Motor neuron (in vitro differentiated cells): ENCODE measurements around the gene VWA1. TPM values are rescaled to one million over a fixed set of nuclear protein-coding genes. Genes with fewer than 3 reads are reported as not detected.
"Not testable (repeated sequence)": the region's sequence is repeated elsewhere in the genome, so short reads cannot be mapped to it uniquely, and the experiment has no call there.

Experiments
- ATAC-seq, 8 experiments: fragments of 200-7000 bp; cut with Tn5 transposase; replicated peaks in 6 of 8; 2 replicates each; pipeline ENCODE4 v1.8.0; 2021; ENCODE audit warnings: mild to moderate bottlenecking in 8 of 8, moderate library complexity in 8 of 8
- H3K27ac ChIP-seq, 2 donors: fragments of 250-450 bp; sonication (Bioruptor Pico); 2 replicates each; pipeline ENCODE4 v1.9.0; 2021; ENCODE audit warnings: antibody characterized with exemption in 2 of 2, mild to moderate bottlenecking in 2 of 2, moderate library complexity in 1 of 2
- H3K4me1 ChIP-seq, 2 donors: fragments of 250-450 bp; sonication (Bioruptor Pico); replicated peaks in 1 of 2; 2 replicates each; pipeline ENCODE4 v1.6.1; 2021; ENCODE audit warnings: antibody characterized with exemption in 2 of 2, mild to moderate bottlenecking in 2 of 2, moderate library complexity in 1 of 2
- H3K4me3 ChIP-seq, 5 donors: fragments of 250-450 bp; sonication (Bioruptor Pico); 2 replicates each; pipeline ENCODE4 v1.9.0; 2021; ENCODE audit warnings: antibody characterized with exemption in 5 of 5, mild to moderate bottlenecking in 5 of 5, moderate library complexity in 4 of 5
- WGBS, 10 experiments: fragments of 450-650 bp; shearing (Covaris generic); methylation state at CpG; one replicate each; pipeline ENCODE4 v1.0.0; 2022; 5-methylcytosine and 5-hydroxymethylcytosine counted together
- in situ Hi-C, 9 experiments: fragments of 400-800 bp; cut with MboI; loops; one replicate each; pipeline ENCODE4 v1.15.0; 2021; ENCODE audit warnings: low sequenced_read_pairs in 9 of 9, low pct_unique_long_range_greater_than_20kb in 2 of 9; ENCODE audit not compliant: unreplicated experiment in 9 of 9
- total RNA-seq, 8 experiments: library from RNA; unstranded; fragments of 300-600 nt; gene quantifications; 2 replicates each; pipeline versions ENCODE4 v1.2.3 to v1.2.4, GENCODE V29; 2022

VWA1 gene
- total RNA-seq, 8 experiments from 2014 or later, result 0.51 to 19.5 (median 5.8) TPM

DNA sequence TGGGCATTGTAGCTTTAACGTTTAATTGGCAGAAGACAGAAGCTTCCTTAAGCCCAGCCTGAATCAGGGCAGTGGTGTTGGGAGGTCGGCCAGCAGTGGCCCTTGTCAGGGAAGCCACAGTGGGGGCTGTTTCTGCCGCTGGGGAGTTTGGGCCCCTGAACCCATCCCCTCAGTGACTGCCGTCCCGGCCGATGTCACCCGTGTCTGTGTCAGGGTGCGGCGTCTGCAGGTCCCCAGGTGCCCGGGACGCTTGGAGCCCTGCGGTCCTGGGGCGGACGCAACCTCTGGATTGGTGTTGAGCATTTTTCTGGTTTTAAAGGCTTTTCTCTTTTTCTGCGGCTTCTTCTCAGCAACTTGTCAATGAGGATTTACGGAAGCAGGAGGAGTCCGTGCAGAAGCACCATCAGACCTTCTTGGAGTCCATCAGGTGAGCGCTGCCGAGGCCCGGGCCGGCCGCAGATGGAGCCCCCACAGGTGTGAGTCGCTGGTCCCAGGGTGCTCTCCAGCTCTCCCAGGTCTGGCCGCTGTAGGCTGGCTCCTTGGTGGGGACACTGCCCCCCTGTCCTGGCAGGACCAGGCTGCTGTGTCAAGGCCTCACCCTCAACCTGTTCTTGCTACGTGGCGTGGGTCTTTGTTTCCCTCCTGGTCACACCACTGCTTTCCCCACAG, 16.3 kb downstream of the VWA1 start:
- ATAC-seq, result no peak
- in situ Hi-C loops, result no loop called here

DNA sequence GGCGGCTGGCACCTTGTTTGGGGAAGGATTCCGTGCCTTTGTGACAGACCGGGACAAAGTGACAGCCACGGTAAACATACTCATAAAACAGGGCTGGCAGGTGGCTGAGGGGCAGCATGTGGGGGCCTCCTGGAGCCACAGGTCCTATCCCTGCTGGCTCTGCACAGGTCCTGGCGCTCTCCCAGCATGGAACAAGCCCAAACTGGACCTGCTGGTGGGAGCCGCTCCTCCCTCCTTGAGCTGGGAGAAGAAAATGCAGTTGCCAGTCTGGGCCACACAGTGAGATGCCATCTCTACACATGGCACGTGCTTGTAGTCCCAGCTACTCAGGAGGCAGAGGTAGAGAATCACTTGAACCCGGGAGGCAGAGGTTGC, 16.9 kb downstream of the VWA1 start:
- H3K4me3 ChIP-seq, H3K27ac ChIP-seq, ATAC-seq, in situ Hi-C loops, H3K4me1 ChIP-seq: not testable (repeated sequence)
- WGBS, 10 experiments, result 40 to 100% (median 63%) methylated on average over 1 to 5 of the region's 8 CpGs; no CpG with 5 or more reads in 4 of the 10 experiments

More for the DNA sequence above, 16.3 kb downstream of the VWA1 start:
- Histone ChIP-seq H3K4me3 (no peak overlapping the region), H3K4me1 (no peaks in the 10 kb centered on the region), H3K27ac (no peak overlapping the region)
- 40 to 96% (median 91%) methylated on average over 2 to 12 of the region's 26 CpGs; no CpG with 5 or more reads in 4 of the 10 experiments for WGBS, 10 experiments

DNA sequence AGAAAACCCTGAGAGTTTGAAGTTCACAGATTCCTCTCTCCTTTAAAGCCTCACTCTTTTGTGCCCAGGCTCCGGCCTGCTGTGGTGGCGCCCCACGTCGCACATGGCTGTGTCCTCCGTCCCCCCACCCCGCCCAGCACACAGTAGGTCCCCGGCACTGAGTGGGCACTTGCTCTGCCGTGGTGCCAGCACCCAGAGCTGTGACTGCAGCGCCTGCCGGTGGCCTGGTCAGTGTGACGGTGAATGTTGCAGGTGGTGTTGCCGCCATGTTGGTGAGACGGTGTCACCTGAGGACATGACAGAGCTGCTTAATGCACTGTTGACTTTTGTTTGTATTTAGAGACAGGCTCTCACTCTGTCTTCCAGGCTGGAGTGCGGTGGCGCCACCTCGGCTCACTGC, 17.4 kb downstream of the VWA1 start:
- WGBS, 10 experiments, result 68 to 100% (median 95%) methylated on average over 1 to 7 of the region's 16 CpGs; no CpG with 5 or more reads in 4 of the 10 experiments
- Histone ChIP-seq H3K27ac (no peak overlapping the region), H3K4me1 (no peaks in the 10 kb centered on the region), H3K4me3 (no peak overlapping the region)
- ATAC-seq, result no peak
- in situ Hi-C loops, result no loop called here

DNA sequence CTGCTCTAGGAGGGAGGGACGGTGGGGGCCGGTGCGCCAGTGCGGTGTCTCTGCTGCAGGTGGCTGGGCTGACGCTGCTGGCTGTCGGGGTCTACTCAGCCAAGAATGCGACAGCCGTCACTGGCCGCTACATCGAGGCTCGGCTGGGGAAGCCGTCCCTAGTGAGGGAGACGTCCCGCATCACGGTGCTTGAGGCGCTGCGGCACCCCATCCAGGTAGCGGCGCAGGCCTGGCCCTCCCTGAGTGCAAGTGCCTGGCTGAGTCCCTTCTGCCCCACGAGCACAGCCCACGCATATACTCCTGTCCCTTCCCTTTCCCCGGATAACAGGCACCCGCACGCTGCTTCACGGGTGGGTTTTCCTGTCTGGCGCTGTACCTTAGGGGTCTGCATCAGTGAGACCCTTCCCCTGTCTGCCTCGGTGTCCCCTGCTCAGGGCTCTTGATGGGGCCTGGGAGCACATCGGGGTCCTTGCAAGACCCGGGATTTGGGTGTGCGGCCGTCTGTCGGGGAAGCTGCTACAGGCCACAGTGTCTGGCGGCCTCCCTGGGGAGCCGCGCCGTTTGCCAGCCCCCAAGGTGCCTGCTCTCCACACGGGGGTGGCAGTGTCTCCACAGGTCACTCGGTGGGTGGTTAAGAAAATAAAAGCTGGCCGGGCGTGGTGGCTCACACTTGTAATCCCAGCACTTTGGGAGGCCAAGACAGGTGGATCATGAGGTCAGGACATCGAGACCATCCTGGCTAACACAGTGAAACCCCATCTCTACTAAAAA, 19.0 kb downstream of the VWA1 start:
- ATAC-seq, in situ Hi-C loops, H3K4me3 ChIP-seq, H3K27ac ChIP-seq, H3K4me1 ChIP-seq: not testable (repeated sequence)
- WGBS, 10 experiments, result 77 to 100% (median 100%) methylated on average over 1 to 4 of the region's 41 CpGs; no CpG with 5 or more reads in 6 of the 10 experiments

DNA sequence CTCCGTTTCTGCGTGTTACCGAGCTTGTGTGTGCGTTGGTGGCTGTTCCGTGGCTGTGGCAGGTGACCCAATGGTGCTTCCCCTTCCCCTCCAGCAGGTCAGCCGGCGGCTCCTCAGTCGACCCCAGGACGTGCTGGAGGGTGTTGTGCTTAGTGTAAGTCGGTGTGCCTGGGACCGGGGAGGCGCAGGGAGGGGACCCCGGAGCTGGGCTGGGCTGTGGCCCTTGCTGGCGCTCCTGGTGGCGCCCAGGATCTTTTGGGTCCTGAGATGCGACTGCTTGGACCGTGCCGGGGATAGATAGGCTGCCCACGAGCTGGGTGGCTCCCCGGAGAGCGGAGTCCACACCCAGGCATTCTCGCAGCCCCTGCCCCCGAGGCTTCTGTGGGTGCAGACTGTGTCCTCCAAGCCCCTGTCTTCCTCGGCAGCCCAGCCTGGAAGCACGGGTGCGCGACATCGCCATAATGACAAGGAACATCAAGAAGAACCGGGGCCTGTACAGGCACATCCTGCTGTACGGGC, 19.9 kb downstream of the VWA1 start:
- H3K27ac ChIP-seq, result no peak overlapping the region
- no peak overlapping the region for H3K4me3 ChIP-seq
- 85 to 100% (median 90%) methylated on average over 1 to 9 of the region's 30 CpGs; no CpG with 5 or more reads in 7 of the 10 experiments for WGBS, 10 experiments
- in situ Hi-C loops, result no loop called here
- ATAC-seq, result peak in 1 of 8 experiments; percentile 6
- H3K4me1 ChIP-seq, result no peaks in the 10 kb centered on the region

DNA sequence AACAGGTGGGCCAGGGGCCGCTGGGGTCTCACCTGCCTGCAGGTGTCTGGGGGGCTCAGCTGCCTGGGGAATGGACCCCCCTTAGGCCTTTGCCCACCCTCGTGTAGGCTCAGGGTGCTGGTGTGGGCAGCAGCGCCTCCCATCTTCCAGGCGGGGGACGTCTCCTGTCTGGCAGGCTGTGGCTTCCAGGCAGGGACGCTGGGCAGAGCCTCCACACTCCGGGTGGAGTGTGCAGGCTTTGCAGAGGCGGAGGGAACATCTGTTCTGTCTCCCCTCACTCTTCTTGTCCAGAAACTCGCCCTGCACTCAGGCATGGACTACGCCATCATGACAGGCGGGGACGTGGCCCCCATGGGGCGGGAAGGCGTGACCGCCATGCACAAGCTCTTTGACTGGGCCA, 20.4 kb downstream of the VWA1 start:
- H3K27ac ChIP-seq, in situ Hi-C loops, H3K4me1 ChIP-seq, H3K4me3 ChIP-seq: not testable (repeated sequence)
- WGBS, 10 experiments, result no CpG with 5 or more reads among the region's 15 CpGs
- ATAC-seq, result peak in 4 of 8 experiments; percentile 8 to 73 (median 10)

DNA sequence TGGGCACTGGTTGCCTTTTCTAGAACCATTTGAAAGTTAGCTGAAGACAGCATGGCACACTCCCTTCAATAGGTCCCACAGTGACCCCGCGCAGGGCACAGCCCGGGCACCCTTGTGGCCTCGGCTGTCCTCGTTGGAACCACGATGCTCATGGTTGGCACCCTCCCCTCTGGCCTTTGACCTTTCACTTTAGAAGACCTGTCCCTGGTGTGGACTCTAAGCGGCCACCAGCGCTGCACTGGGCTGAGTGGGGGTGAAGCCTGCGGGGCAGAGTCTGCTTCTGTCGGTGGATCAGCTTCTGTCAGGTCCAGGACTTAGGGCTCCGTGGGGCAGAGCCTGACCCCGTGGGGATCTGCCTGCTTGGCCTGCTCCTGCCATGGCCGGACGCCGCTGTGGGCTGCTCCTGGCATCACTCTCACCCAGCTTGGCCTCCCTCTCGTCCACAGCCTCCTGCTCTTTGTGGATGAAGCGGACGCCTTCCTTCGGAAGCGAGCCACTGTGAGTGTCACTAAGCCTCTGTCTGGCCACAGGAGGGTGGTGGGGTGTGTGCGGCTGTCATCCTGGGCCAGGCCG, 21.3 kb downstream of the VWA1 start:
- H3K4me3 ChIP-seq, in situ Hi-C loops, H3K27ac ChIP-seq, H3K4me1 ChIP-seq: not testable (repeated sequence)
- 70 to 93% (median 82%) methylated on average over 3 to 12 of the region's 22 CpGs; no CpG with 5 or more reads in 5 of the 10 experiments for WGBS, 10 experiments
- ATAC-seq, result peak in 3 of 8 experiments; percentile 2 to 21 (median 11)

DNA sequence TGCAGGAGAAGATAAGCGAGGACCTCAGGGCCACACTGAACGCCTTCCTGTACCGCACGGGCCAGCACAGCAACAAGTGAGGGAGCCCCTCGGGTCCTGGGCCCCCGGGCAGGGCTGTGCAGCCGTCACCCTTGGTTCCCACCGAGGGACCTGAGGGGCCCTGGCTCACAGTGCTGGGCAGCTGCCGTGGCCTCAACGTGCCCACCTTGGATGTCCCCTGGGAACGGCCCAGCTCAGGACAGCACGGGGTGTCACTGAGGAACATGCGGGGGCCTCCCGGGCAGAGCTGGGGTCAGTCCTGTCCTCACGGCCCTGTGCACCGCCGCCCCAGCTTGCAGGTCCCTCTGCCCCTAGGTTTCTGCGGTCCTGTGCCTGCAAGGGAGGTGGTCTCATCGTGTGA, 23.7 kb downstream of the VWA1 start:
- no CpG with 5 or more reads among the region's 19 CpGs for WGBS, 10 experiments

DNA sequence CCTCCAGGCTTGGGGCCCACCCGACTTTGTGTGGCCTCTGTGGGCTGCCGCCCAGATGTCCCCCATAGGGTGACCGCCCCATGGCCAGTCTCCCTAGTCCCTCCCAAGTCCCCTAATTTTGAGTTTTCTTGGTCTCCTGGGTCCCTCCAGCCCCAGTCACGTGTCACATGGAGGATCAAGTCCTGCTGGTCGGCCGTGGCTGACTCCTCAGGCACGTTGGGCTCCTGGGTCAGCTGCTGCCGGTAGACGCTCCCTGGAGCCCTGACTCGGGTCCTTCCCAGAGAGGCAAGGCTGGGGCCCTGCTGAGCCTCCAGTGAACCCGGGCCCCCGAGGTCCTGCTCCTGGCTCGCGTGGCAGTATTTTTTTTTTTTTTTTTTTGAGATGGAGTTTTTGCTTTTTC, 24.2 kb downstream of the VWA1 start:
- H3K4me1 ChIP-seq, result not testable (repeated sequence)
- 80 to 100% (median 84%) methylated on average over 2 to 7 of the region's 14 CpGs; no CpG with 5 or more reads in 7 of the 10 experiments for WGBS, 10 experiments

More for the DNA sequence above, 23.7 kb downstream of the VWA1 start:
- in situ Hi-C loops, H3K4me3 ChIP-seq, H3K4me1 ChIP-seq, H3K27ac ChIP-seq: not testable (repeated sequence)
- ATAC-seq, result peak in 1 of 8 experiments; percentile 4

DNA sequence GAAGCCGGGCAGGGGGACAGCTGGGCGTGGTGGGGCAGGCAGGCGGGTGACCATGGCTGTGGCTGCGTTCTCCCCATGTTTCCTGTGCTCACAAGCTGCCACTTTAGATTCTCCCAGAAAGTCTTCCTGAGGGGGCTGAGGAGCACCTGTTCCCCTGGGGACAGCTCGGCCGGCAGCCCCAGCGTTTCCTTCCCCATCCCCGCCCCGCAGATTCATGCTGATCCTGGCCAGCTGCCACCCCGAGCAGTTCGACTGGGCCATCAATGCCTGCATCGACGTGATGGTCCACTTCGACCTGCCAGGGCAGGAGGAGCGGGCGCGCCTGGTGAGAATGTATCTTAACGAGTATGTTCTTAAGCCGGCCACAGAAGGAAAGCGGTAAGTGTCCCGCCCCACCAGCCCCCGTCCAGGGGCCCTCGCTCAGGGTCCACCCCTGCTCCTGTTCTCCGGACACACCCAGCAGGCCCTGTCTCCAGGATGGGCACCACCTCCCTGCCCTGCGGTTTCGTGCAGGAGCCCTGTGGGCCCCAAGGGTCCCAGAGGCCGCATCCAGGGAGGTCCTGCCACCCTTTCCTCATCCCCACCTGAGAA, 25.1 kb downstream of the VWA1 start:
- 20 to 91% (median 80%) methylated on average over 1 to 6 of the region's 27 CpGs; no CpG with 5 or more reads in 7 of the 10 experiments for WGBS, 10 experiments
- in situ Hi-C loops, result no loop called here
- no peak for ATAC-seq

More for the DNA sequence above, 24.2 kb downstream of the VWA1 start:
- H3K4me3 ChIP-seq, in situ Hi-C loops, H3K27ac ChIP-seq: not testable (repeated sequence)
- ATAC-seq, result peak in 2 of 8 experiments; percentile 4 to 8

DNA sequence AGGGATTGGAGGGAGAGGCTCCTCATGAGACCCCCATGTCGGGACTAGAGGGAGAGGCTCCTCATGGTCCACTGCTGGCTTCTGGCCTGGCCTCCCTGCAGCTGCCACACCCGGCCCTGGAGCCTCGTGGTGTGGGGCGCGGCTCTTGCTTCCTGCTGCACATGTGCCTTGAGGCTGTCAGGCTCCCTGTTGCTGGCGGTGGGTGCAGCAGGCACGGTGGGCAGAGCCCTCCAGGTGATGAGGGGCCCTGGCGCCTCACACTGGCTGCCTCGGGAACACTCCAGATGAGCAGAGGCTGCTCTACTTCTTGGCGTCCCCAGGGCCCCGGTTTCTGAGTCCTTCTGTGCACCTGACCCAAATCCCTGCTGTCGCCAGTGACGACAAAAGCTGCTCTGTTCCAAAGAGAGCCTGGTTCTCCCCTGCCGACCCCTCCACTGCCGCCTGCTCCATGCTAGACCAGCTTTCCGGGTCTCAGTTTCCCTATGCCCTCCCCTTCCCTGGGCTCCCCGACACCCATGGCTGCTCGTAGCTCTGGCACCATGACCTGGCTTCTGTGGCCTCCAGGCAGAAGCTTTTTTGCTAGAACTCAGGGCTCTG, 26.3 kb downstream of the VWA1 start:
- Histone ChIP-seq H3K4me3 (no peak overlapping the region), H3K4me1 (no peaks in the 10 kb centered on the region), H3K27ac (no peak overlapping the region)
- WGBS, 10 experiments, result 40 to 85% (median 80%) methylated on average over 1 to 9 of the region's 18 CpGs; no CpG with 5 or more reads in 3 of the 10 experiments
- peak in 6 of 8 experiments; percentile 13 to 86 (median 41) for ATAC-seq
- in situ Hi-C loops, result no loop called here

More for the DNA sequence above, 25.1 kb downstream of the VWA1 start:
- Histone ChIP-seq H3K4me3 (no peak overlapping the region), H3K4me1 (no peaks in the 10 kb centered on the region), H3K27ac (no peak overlapping the region)

DNA sequence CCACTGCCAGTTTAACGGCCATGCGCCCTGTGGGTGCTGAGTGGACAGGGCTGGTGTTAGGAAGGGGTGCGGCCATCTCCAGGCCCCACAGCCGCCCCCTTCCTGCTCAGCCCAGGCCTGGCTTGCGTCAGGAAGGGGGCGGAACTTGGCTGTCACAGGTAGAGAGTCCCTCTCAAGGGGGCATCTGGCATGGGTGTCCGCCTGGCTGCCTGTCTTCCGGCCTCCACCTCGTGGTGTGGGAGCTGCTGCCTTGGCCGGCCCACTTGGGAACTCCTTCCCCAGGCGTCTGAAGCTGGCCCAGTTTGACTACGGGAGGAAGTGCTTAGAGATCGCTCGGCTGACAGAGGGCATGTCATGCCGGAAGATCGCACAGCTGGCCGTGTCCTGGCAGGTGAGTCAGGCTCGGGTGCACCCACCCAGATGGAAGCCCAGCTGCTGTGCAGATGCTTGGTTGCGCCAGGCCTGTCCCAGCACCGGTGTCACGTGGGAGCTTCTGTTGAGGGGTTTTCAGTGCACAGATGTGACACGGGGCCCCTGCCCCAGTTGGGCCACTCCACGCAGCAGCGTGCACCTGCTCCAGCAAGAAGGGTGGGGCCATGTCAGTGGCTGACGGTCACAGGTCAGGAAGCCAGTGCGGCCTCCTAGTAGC, 27.0 kb downstream of the VWA1 start:
- ATAC-seq, result peak in 6 of 8 experiments; percentile 22 to 81 (median 52)
- H3K27ac ChIP-seq, result no peak overlapping the region
- in situ Hi-C loops, result no loop called here
- 20 to 88% (median 54%) methylated on average over 3 to 10 of the region's 26 CpGs; no CpG with 5 or more reads in 4 of the 10 experiments for WGBS, 10 experiments
- no peak overlapping the region for H3K4me3 ChIP-seq
- no peaks in the 10 kb centered on the region for H3K4me1 ChIP-seq
